Spinal cord (tissue), 10 donors: ENCODE results near the gene DUSP8. TPM values are rescaled to one million over a fixed set of nuclear protein-coding genes. Genes with fewer than 3 reads are reported as not detected.

Experiments
- DNase-seq, 6 donors: peaks; one replicate each; pipeline versions ENCODE4 v3.0.0 to v3.0.0-alpha.2; 2013 to 2015; ENCODE audit warnings: low spot score in 6 of 6, low read depth in 4 of 6
- H3K27ac ChIP-seq: one replicate; pipeline ENCODE4 v1.5.1; 2013; ENCODE audit warnings: low read depth, low read length, control low read depth
- H3K27me3 ChIP-seq: one replicate; pipeline ENCODE4 v1.6.1; 2013; ENCODE audit warnings: low read length; ENCODE audit not compliant: control insufficient read depth, insufficient read depth
- H3K36me3 ChIP-seq: one replicate; pipeline ENCODE4 v1.6.1; 2013; ENCODE audit warnings: low read length; ENCODE audit not compliant: control insufficient read depth, insufficient read depth
- H3K4me1 ChIP-seq: one replicate; pipeline ENCODE4 v1.6.1; 2013; ENCODE audit warnings: low read length; ENCODE audit not compliant: control insufficient read depth, insufficient read depth
- H3K4me3 ChIP-seq: one replicate; pipeline ENCODE4 v1.5.1; 2013; ENCODE audit warnings: low read depth, low read length, control low read depth
- H3K9me3 ChIP-seq: one replicate; pipeline ENCODE4 v1.6.1; 2013; ENCODE audit warnings: low read length; ENCODE audit not compliant: control insufficient read depth, insufficient read depth
- WGBS: methylation state at CpG from one replicate; pipeline ENCODE4 v1.1.5; 2013; ENCODE audit warnings: missing lambda C conversion rate; ENCODE audit not compliant: insufficient coverage; 5-methylcytosine and 5-hydroxymethylcytosine counted together
- polyA plus RNA-seq, 2 donors: library from polyadenylated mRNA; unstranded; fragments of 120-200 nt; gene quantifications; one replicate each; pipeline ENCODE4 v1.2.1, GENCODE V29; 2013; ENCODE audit not compliant: insufficient read length in 2 of 2
- total RNA-seq, 2 donors: library from RNA; depleted of rRNA in 1 of 2; stranded (reverse); fragments of 120-200 nt in 1 of 2; fragments of >200 nt in 1 of 2; gene quantifications; one replicate each; pipeline versions ENCODE4 v1.2.3 to v1.2.4, GENCODE V29; 2013 to 2014
- donor health status: healthy.

Gene DUSP8
- total and polyA plus RNA-seq, 4 donors: 2.9 to 86.2 (median 38.2) TPM

GRCh38 chr11:1547467-1548098 lies 24.5 kb downstream of the DUSP8 start:
- DNase-seq: no peak
- Histone ChIP-seq H3K27me3 (peaks cover 43% of the 10 kb centered on the region), H3K4me3 (no peak overlapping the region), H3K36me3 (no peaks in the 10 kb centered on the region), H3K9me3 (no peaks in the 10 kb centered on the region), H3K27ac (no peak overlapping the region), H3K4me1 (peaks cover 36% of the 10 kb centered on the region)
- WGBS: 7% methylated on average over 22 of the region's 33 CpGs

DNA sequence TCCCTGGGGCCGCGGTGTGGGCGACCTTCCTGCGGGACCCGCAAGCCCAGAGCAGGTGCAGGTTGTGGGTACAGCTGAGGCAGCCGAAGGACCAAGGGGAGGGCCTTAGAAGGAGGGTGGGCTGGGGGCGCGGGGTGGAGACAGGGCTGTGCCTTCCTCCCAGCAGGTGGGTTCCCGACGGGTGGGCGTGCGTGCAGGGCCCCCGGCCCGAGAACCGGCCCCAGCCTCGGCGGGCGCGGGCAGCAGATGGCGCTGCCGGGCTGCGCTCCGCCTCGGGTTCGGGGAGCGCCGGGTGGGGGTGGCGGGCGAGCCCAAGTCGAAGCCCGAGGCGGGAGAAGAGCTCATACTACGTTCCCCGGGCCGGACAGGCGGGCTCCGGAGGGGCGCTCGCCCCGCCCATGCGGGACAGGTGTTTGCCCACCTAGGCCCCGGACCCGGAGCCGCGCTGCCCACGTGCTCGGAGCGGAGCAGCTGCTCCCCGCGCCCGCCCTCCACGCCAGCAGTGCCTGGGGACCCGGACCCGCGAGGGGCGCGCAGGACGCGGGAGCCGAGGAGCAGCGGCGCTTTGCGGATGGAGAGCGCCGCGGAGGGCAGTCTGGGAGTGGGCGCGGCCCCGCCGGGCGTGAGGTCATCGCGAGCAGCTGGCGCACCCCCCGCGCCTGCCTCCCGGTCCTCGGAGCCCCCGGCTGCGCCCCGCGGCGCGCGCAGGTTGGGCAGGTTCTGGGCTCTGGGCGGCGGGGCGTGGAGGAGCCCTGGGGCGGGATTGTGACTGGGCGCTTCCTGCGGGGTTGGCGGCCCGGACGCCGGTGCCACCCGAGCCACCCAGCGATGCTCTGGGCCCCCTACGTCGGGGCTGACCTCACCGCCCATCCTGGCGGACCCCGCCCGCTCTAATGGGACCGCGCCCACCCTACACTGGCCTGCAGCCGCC lies 25.3 kb downstream of the DUSP8 start:
- Histone ChIP-seq H3K4me3 (no peak overlapping the region), H3K9me3 (no peaks in the 10 kb centered on the region), H3K36me3 (no peaks in the 10 kb centered on the region), H3K4me1 (peaks cover 41% of the 10 kb centered on the region), H3K27ac (no peak overlapping the region), H3K27me3 (peaks cover 43% of the 10 kb centered on the region)
- DNase-seq: peak in 3 of 6 donors; percentile 36 to 79 (median 77)
- WGBS: under 1% methylated on average over 106 of the region's 106 CpGs

DNA sequence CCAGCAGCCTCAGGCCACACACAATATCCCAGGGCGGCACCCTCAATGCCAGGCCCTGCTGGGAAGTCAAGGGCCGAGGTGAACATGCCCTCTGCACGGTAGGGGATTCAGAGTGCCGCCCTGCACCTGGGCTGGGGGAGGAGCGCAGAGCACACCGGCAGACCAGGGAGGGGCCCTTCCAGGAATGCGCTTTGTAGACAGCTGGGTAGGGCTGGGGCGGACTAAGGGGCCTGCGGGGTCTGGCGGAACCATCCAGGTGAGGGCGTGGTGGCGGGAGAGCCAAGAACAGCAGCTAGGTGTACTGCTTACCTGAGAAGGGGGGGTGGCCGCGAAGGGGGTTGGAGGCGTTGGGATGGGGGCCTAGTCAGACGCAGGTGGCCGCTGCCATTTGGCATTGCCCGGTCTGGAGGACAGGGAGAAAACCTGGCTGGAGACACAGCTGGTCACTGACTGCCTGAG lies 26.0 kb downstream of the DUSP8 start:
- Histone ChIP-seq H3K4me1 (peaks cover 47% of the 10 kb centered on the region), H3K27me3 (peaks cover 43% of the 10 kb centered on the region), H3K27ac (no peak overlapping the region), H3K36me3 (no peaks in the 10 kb centered on the region), H3K9me3 (no peaks in the 10 kb centered on the region), H3K4me3 (no peak overlapping the region)
- WGBS: 11% methylated on average over 18 of the region's 18 CpGs
- no peak for DNase-seq

DNA sequence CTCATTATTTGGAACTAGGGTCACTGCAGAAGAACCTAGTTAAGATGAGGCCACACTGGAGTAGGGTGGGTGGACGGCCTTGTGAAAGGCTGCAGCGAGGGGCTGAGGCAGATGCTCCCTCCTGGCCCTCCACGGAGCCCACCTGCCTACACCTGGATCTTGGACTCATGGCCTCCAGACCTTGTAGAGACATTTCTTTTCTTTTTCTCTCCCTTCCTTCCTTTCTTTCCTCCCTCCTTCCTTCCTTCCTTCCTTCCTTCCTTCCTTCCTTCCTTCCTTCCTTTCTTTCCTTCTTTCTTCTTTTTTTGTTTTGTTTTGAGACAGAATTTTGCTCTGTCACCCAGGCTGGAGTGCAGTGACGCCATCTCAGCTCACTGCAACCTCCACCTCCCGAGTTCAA lies 26.6 kb downstream of the DUSP8 start:
- Histone ChIP-seq H3K4me3 (no peak overlapping the region), H3K4me1 (peaks cover 49% of the 10 kb centered on the region), H3K9me3 (no peaks in the 10 kb centered on the region), H3K27ac (no peak overlapping the region), H3K36me3 (no peaks in the 10 kb centered on the region), H3K27me3 (peaks cover 43% of the 10 kb centered on the region)
- 75% methylated on average over 5 of the region's 5 CpGs for WGBS
- no peak for DNase-seq

DNA sequence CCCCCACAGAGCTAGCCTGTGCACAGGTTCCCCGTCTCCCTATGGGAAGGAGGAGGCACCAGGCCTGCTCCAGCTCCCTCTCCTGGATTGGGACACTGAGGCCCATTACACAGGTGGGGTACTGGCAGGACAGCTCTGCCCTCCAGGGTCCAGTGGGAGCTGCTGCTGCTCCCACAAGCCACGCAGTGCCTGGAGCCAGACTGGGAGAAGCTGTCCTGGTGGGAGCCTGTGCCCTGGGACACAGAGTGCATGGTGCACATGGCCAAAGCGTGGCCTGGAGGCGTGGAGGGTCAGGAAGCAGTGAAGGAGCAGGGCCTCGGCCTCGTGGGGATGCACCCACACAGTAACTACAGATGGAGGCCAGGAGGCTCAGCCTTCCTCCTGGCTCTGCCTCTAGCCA lies 27.5 kb downstream of the DUSP8 start:
- no peaks in the 10 kb centered on the region for H3K36me3 ChIP-seq
- peaks cover 47% of the 10 kb centered on the region for H3K4me1 ChIP-seq
- DNase-seq: no peak
- 75% methylated on average over 6 of the region's 6 CpGs for WGBS
- no peaks in the 10 kb centered on the region for H3K9me3 ChIP-seq
- H3K4me3 ChIP-seq: no peak overlapping the region
- H3K27ac ChIP-seq: no peak overlapping the region
- H3K27me3 ChIP-seq: peaks cover 43% of the 10 kb centered on the region

DNA sequence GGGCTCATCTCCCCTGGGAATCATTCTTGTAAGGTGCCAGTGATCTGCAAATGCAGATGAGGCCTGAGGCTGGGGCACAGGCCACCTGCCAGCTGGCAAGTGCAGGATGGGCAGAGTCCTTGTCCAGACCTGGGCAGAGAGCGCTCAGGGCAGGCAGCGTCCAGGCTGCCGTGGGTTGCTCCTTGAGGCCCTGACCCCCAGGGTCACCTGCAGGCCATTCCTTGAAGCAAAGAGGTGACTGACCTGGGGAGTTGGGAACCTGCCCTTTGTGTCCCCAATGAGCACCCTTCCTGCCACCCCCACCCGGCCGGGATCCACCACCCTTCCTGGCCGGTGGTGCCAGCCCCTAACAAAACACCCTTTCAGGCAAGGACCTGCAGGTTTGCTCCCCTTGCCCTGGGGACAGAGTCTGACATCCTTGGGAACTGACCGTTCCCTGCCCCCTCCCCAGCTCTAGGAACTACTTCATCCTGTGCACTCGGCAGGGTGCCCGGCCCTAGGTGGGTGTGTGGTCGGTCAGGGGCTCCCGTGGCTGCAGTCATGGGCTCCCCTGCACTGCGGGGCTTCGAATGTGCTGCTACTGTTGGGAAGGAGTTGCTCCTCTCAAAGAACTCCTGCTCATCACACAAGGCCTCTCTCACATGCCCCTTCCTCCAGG lies 28.3 kb downstream of the DUSP8 start:
- no peak for DNase-seq
- no peak overlapping the region for H3K27ac ChIP-seq
- H3K4me1 ChIP-seq: peaks cover 39% of the 10 kb centered on the region
- H3K27me3 ChIP-seq: peaks cover 41% of the 10 kb centered on the region
- no peaks in the 10 kb centered on the region for H3K36me3 ChIP-seq
- WGBS: 82% methylated on average over 7 of the region's 13 CpGs
- H3K4me3 ChIP-seq: no peak overlapping the region
- H3K9me3 ChIP-seq: no peaks in the 10 kb centered on the region

GRCh38 chr11:1542267-1542666 lies 29.8 kb downstream of the DUSP8 start:
- no peaks in the 10 kb centered on the region for H3K9me3 ChIP-seq
- DNase-seq: no peak
- peaks cover 26% of the 10 kb centered on the region for H3K4me1 ChIP-seq
- H3K27me3 ChIP-seq: peaks cover 32% of the 10 kb centered on the region
- peaks cover 2% of the 10 kb centered on the region for H3K36me3 ChIP-seq
- H3K4me3 ChIP-seq: no peak overlapping the region
- H3K27ac ChIP-seq: no peak overlapping the region
- WGBS: 75% methylated on average over 10 of the region's 10 CpGs

DNA sequence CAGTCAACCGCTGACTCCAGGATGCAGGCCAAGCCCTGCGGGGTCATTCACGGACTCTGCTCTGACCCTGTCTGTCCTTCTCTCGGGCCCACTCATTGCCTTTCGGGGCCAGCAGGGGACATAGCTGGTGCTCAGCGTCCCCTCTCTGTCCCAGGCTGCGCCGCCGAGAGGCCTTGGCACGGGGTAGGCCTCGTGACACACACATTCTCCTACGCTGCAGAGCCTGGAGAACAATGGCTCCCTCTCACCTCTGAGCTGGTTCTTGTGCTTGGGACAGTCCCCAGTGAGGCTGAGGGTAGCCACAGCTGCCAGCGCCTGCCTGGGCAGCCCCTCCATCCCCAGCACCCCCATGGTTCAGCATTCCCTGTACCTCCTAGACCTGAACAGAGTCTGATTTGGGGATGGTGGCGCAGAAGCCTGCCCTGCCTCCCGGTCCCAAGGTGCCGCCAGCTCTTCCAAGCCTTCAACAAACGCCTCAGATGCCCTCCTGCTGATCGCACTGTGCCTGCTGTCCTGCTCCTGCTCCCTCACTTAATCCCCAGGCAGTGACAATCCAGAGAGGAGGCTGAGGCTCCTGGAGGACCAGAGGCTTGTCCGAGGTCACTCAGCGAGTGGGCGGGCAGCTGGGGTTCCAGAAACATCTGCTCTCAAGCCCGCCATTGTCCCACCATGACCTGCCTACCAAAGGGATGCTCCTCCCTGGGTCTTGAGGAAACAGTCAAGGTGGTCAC lies 30.4 kb downstream of the DUSP8 start:
- H3K9me3 ChIP-seq: no peaks in the 10 kb centered on the region
- peaks cover 5% of the 10 kb centered on the region for H3K36me3 ChIP-seq
- H3K4me1 ChIP-seq: peaks cover 25% of the 10 kb centered on the region
- 70% methylated on average over 22 of the region's 22 CpGs for WGBS
- no peak overlapping the region for H3K27ac ChIP-seq
- no peak for DNase-seq
- peaks cover 27% of the 10 kb centered on the region for H3K27me3 ChIP-seq
- no peak overlapping the region for H3K4me3 ChIP-seq

- Histone ChIP-seq H3K9me3 (no peaks in the 10 kb centered on the region), H3K27me3 (peaks cover 14% of the 10 kb centered on the region), H3K27ac (no peak overlapping the region), H3K4me3 (no peak overlapping the region), H3K36me3 (peaks cover 12% of the 10 kb centered on the region), H3K4me1 (peaks cover 21% of the 10 kb centered on the region)
- no peak for DNase-seq
- WGBS: 92% methylated on average over 6 of the region's 6 CpGs
Measured at GRCh38 chr11:1540074-1540473, 32.0 kb downstream of the DUSP8 start.
